GM18870 (cell line): ENCODE data around the gene SLC25A11.

ENCODE experiments used
- ATAC-seq: cut with Tn5 transposase; IDR thresholded peaks from one replicate; pipeline ENCODE4 v1.9.1; 2021; ENCODE audit warnings: moderate library complexity; ENCODE audit not compliant: unreplicated experiment

The SLC25A11 gene

DNA sequence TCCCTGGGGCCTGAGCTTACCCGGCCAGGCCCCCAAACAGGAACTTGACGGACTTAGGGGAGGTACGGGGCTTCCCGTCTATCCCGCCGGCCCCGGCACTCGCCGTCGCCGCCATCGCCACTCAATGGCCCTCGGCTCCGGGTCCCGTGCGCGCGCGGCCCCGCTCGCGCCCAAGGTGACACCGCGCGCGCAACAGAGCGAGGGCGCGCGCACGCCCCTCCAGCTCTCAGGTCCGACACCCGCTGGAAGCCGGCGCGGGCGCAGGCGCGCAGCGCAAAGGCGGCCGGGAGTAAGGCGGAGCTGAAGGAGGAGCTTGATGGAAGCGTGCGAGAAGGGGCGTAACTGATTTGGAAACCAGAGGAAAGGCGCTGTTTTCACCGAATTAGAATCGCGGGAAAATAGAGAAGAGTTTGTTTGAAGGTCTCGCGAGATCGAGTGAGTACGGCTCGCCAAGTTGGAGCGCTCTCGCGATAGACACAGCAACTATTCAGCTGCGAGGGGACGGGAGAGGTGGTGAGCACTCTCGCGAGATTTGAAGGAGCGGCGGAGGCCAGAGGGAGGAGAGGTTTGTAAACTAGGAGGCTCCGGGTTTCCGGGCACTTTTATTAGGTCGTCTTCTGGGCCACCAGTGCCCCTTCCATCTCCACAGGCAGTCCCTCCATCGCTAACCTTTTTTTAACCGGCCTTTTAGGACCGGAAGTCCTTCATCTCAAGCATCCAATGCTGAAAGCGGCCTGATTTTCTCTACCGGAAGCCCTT is at the start of gene SLC25A11, which contains the start of gene RNF167:
TSS of gene SLC25A11 (minus strand) at position 251 of the 759 bp plus-strand sequence. CDS start at position 115, 136 bp downstream.
TSS of gene RNF167 (plus strand) at position 473 of the 759 bp plus-strand sequence. CDS start 642 bp downstream, outside the sequence.
- ATAC-seq, result peak; percentile 81

DNA sequence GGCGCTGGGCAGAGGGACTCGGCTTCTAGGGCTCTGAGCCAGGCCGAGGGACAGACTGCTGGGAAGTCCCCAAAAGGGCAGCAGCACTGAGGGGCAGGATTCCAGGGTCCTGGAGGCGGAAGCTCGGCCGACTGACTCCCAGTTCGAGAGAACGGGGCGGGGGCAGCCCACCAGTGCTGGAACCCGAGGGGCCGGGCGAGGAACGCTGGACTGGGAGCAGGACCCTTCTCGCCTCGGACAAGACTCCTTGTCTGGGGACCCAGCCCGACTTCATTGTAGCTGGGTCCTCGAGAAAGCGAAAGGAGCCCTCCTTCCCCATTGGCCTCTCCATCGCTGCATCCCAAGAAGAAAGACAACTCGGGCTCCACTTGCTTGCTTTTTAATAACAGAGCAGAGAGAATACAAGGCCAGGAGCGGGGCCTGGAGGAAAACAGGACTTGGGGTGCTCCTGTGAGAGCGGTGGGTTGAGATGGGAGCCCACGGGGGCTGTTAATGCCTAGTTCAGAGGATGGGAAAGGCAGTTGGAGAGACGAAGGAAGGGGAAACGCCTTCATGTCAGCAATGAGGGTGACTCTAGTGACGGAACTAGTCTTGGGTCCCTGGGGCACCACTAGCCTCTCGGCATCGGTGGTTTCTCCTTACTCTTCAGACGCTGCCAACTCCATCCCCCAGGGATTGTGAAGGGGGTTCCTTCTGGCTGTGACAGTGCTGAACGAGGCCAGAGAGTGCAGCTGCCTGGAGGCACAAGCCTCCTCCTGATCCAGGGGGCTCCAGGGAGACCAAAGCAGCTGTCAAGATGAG is 48.1 kb upstream of the SLC25A11 start:
- no peak for ATAC-seq

- ATAC-seq, result no peak
These were observed 47.3 kb upstream of the SLC25A11 start, which contains the start of gene CAMTA2 for GRCh38 chr17:4986951-4987766. CAMTA2 (minus strand) TSS chr17:4987675; CDS start chr17:4986222, 1,453 bp downstream.

GRCh38 chr17:4986403-4986802 is 46.6 kb upstream of the SLC25A11 start:
- no peak for ATAC-seq

DNA sequence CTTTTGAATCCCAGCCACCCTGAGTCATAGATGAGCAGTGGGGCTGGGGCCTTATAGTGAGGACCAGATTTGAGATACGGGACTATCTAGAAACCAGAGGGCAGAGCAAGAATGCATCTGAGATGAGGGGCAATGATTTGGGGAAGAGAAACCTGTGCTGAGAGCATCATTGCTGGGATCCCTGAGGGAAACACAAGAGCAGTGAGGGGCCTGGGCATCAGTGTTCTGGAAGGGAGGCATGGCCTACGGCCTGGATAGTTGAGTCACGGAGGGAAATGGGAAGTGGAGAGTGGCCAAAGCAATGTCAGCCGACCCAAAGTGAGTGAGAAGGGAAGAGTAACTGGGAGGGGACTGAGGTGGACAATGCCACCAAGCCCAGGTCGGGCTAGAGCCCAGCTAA is 42.5 kb upstream of the SLC25A11 start:
- ATAC-seq, result no peak

- no peak for ATAC-seq
These were observed 40.9 kb upstream of the SLC25A11 start for GRCh38 chr17:4980644-4981216.

DNA sequence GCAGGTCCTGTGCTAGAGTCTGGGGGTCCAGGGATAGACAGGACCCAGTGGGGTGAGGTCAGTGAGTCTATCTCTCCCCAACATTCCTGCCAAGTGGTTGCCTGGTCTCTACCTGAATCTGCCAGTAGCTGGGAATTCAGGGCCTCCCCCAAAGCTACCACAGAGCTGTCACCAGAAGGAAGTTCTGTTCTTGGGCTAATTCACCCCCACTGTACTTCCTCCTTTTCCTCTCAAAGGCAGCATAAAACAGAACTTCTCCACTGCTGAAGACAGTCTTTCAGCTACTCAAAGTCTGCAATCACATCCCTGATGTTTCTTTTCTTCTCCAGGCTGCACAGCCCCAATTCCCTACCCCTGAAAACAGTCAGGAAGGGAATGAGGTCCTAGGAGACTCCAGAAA is 38.9 kb upstream of the SLC25A11 start:
- no peak for ATAC-seq

GRCh38 chr17:4974115-4974670 is 34.3 kb upstream of the SLC25A11 start:
- no peak for ATAC-seq

DNA sequence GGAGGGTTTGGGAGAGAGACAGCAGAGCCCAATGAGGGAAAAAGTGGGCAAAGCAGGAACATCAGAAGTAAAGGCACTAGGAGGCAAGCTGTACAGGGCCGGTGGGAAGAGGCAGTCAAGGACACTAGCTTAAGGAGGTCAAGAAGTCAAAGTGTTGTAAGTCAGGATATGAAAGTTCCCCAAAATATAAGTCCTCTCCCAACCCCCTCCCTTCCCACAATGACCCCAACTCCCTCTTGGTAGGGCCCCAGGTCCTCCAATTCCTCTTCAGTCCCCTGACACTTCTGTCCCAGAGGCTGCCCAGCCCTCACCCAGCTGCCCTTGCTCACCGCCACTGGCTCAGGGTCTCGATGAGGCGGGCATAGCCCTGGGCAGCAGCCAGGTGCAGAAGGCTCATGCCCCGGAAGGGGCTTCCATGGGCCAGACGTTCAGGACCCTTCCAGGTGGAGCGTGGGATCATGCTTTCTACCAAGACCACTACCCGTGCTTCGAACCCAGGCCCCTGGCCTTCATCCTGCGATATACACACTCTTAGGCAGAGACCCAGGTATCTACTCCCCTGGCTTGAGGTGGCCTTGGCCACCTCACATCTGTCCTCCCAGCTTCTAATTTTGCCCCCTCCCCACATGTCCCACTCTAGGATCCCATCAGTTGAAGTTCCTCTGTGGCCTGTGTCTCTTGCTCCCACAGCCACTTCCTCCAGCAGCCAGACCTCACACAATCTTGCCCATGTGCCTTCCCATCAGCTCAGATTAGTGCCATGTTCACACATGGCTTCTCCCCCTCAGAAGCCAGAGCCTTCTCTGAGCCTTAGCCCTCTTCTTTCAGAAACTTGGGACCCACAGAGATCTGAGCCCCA is 33.6 kb upstream of the SLC25A11 start:
- ATAC-seq, result no peak

DNA sequence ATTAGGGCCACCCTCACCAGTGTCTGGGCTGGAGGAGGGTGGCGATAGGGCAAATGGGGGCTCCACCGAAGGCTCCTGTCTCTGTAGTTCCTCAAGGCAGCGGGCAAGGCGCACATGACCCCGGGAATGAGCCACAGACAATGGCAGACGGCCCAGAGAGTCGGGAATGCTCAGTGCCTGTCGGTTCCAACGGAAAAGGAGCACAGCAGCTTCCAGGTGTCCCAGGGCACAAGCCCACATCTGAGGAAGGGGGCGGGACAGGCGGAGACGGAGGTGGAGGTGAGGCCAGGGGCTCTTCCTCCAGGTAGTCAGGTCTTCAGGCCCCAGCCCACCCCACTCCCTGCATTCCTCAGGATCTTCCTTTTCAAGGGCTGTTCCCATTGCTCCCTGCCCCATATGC is 32.9 kb upstream of the SLC25A11 start:
- no peak for ATAC-seq

- no peak for ATAC-seq
These were observed 32.5 kb upstream of the SLC25A11 start for GRCh38 chr17:4972322-4972721.

- ATAC-seq, result no peak
These were observed 32.0 kb upstream of the SLC25A11 start for GRCh38 chr17:4971826-4972225.

- ATAC-seq, result no peak
These were observed 30.4 kb upstream of the SLC25A11 start for GRCh38 chr17:4970273-4970672.

DNA sequence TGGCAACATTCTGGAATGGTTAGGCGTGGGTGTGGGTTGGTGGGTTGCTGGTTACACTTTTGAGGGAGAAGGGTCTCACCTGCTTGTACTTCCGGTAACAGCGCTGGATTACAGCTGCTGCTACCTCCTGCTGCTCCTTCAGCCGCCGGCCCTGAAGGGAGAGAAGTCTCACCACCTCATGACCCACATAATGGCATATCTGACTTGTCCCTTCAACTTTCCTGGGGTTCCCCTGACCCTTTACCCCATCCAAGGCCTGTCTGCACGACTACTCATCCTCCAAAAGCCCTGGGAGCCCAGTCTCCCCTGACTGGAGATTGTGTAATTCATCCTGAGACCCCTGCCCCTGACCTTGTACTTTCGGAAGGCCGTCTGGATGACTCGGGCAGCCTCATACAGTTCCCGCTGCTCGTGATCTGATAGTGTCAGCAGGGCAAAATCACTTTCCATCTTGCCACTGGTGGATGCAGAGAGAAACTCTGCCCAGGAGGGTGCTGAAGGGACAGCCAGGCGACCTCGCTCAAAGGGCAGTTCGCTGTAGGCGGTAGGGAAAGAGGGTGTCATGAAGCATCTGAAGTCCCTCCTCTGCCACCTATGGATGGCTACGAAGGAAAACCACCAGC is 29.8 kb upstream of the SLC25A11 start:
- no peak for ATAC-seq

DNA sequence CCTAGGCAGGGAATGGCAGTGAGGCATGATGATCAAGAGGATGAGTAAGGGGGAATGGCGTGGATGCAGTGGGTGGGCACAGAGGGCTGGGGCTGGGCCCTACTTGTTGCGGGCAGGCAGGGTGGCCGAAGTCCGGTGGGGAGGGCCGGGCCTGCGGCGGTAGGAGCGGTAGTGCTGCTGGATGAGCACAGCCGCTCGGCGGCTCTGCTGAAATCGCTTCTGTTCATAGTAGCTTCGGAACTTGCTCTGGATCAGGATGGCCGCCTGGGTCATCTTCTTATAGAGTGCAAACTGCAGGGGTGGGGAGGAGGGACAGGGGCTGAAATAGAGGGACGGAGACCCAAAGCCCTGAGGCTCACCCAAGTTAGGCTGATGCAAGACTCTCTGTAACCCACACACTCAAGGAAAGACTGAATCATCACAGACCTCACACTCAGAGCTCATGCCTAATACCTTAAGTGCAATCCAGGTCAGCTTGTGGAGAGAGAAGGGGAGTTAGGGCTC is 29.3 kb upstream of the SLC25A11 start:
- no peak for ATAC-seq

DNA sequence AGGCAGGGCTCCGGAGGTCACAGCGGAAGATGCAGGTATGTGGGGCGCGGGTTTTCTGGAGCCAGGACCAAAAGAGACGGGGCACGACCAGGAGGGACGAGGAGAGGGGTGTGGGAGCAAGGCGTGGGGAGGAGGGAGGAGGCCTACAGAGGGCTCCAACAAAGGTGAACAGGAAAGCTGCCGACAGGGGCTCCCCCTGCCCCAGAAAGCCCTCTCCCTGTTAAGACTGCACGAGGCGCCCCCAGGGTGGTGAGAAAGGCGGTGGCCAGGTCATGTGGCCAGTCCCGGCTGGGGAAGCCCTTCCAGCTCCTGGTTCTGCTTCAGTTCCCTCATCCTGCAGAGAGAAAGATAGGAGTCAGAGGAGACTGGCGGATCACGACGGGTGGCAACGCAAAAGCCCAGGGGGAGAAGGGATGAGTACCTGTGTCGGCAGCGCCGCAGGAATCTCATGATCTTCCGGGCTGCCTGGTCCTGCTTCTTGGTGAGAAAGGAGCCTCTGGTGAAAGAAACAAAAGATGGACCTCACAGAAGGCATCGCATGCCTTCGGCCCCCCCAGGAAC is 28.7 kb upstream of the SLC25A11 start:
- no peak for ATAC-seq

GRCh38 chr17:4967539-4968485 is 28.0 kb upstream of the SLC25A11 start, which contains the start of gene SPAG7:
SPAG7 (minus strand) TSS chr17:4967817; CDS start chr17:4967804, 13 bp downstream.
- peak; percentile 41 for ATAC-seq
